A549 (cell line): ENCODE data around the gene ZNF316. TPM values are rescaled to one million over a fixed set of nuclear protein-coding genes. Genes with fewer than 3 reads are reported as not detected.

Experiments
- ATAC-seq, 2 experiments: fragments of 200-7000 bp in 1 of 2; fragments of >200 bp in 1 of 2; cut with Nextera tagmentation in 1 of 2; cut with Tn5 transposase in 1 of 2; 3 replicates each; pipeline versions ENCODE4 v1.8.0 to v1.9.1; 2018 to 2020; ENCODE audit warnings: mild to moderate bottlenecking in 1 of 2, moderate library complexity in 1 of 2
- CTCF ChIA-PET: fragments of 300-600 bp; sonication (Branson Sonifier 250); formaldehyde crosslinking; extraction: SDS; loops from one replicate; lab custom pipeline; 2021; ENCODE audit warnings: antibody characterized with exemption, inconsistent platforms; lab: Yijun Ruan, JAX
- POLR2A ChIA-PET: fragments of 350-600 bp; formaldehyde crosslinking; extraction: SDS; loops from one replicate; lab custom pipeline; 2021; ENCODE audit warnings: antibody characterized with exemption, inconsistent platforms; lab: Yijun Ruan, JAX
- DNase-seq, 2 experiments: peaks; one replicate each; pipeline versions ENCODE4 v3.0.0 to v3.0.0-alpha.2; 2011 to 2016; ENCODE audit warnings: low read depth in 1 of 2, low spot score in 1 of 2
- FAIRE-seq: peaks from 2 replicates; lab custom pipeline; 2011; peaks lifted over from hg19 to GRCh38; lab: Jason Lieb, UNC
- H3K27ac ChIP-seq, 2 experiments: fragments of >200 bp; sonication (Bioruptor Twin); formaldehyde crosslinking; 3 replicates each; pipeline ENCODE4 v1.5.1; 2016 to 2017
- H3K4me1 ChIP-seq: fragments of >200 bp; sonication (Bioruptor Twin); formaldehyde crosslinking; 3 replicates; pipeline ENCODE4 v1.6.1; 2016
- H3K4me2 ChIP-seq: fragments of >200 bp; sonication (Bioruptor Twin); formaldehyde crosslinking; 3 replicates; pipeline ENCODE4 v1.6.1; 2016
- H3K4me3 ChIP-seq: fragments of >200 bp; sonication (Bioruptor Twin); formaldehyde crosslinking; 3 replicates; pipeline ENCODE4 v1.5.1; 2016
- H3K9me3 ChIP-seq: fragments of >200 bp; sonication (Bioruptor Twin); formaldehyde crosslinking; 3 replicates; pipeline ENCODE4 v1.6.1; 2016
- MAFK ChIP-seq: fragments of 450-650 bp; IDR thresholded peaks from 2 replicates; pipeline ENCODE4 v1.6.1; 2014; ENCODE audit not compliant: partially characterized antibody
- WGBS: methylation state at CpG from one replicate; pipeline ENCODE4 v1.1.6; 2017; ENCODE audit errors: missing lambda C conversion rate; 5-methylcytosine and 5-hydroxymethylcytosine counted together
- polyA plus RNA-seq, 4 experiments: library from polyadenylated mRNA; depleted of rRNA in 3 of 4; stranded (reverse); fragments of >200 nt; fragmentation: RNase III in 1 of 4; extraction: RNeasy Plus Mini Kit Qiagen cat#74134 plus additional on column Dnase treatment in 1 of 4; gene quantifications; 2 replicates in 3 of 4; 3 replicates in 1 of 4; pipeline ENCODE4 v1.2.3, GENCODE V29; 2011 to 2017

The ZNF316 gene
- polyA plus RNA-seq, 2 of the 4 experiments (the other 2 are of a cell fraction), result 7.5 to 21.2 TPM

DNA sequence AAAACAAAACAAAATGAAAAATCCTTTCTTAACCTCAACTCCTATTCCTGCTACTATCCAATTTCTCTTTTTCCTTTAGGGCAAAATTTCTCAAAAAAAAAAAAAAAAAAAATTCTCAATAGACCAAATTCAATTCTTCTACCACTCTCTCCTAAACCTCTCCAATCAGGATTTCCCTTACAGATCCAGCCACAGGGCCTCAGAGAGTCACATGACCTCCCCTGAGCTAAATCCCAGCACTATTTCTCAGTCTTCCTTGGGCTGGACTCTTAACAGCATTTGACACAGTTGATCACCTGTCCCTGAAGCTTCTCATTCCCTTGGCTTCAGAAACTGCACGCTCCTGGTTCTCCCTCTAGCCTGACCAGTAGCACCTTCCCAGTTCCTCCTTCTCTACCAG, 64.7 kb downstream of the ZNF316 start:
- H3K27ac ChIP-seq, result no peak overlapping the region
- H3K4me1 ChIP-seq, result no peaks in the 10 kb centered on the region
- H3K4me3 ChIP-seq, result no peak overlapping the region
- ChIA-PET POLR2A (interaction anchor here (0.5 kb wide), 1 partner anchor 791 kb away, joined by 5 read pairs; no protein-coding TSS in a partner anchor), CTCF (interaction anchor here (1.7 kb wide), 1 partner anchor 22 kb away, joined by 5 read pairs; no protein-coding TSS in a partner anchor)
- ATAC-seq (no peak), FAIRE-seq (no peak), DNase-seq (no peak)
- H3K4me2 ChIP-seq, result no peak overlapping the region
- peaks cover 83% of the 10 kb centered on the region for H3K9me3 ChIP-seq
- no peak for TF ChIP-seq MAFK
- WGBS, result 96% methylated on average over 1 of the region's 1 CpG

Other genes with a start within 250 kb of the ZNF316 start
- 19.3 and 19.7 TPM in 2 replicates for gene DAGLB, start 189.4 kb upstream of the ZNF316 start, polyA plus RNA-seq (2011; rRNA removed)
- gene DAGLB, start 189.4 kb upstream of the ZNF316 start, polyA plus RNA-seq (2017; fragmentation: RNase III; extraction: RNeasy Plus Mini Kit Qiagen cat#74134 plus additional on column Dnase treatment), result 14.5 to 19.1 TPM (median 15.7 TPM) in 3 replicates
- 172 and 192 TPM in 2 replicates for gene KDELR2, start 153.2 kb upstream of the ZNF316 start, polyA plus RNA-seq (2011; rRNA removed)
- gene KDELR2, start 153.2 kb upstream of the ZNF316 start, polyA plus RNA-seq (2017; fragmentation: RNase III; extraction: RNeasy Plus Mini Kit Qiagen cat#74134 plus additional on column Dnase treatment), result 135 to 142 TPM (median 136 TPM) in 3 replicates
- gene GRID2IP, start 85.9 kb upstream of the ZNF316 start, polyA plus RNA-seq (2011; rRNA removed), result 0.03 TPM in 1 of 2 replicates, not detected in the other
- 0.03 TPM in 1 of 3 replicates, not detected in the others for gene GRID2IP, start 85.9 kb upstream of the ZNF316 start, polyA plus RNA-seq (2017; fragmentation: RNase III; extraction: RNeasy Plus Mini Kit Qiagen cat#74134 plus additional on column Dnase treatment)
- gene ZDHHC4, start 59.9 kb upstream of the ZNF316 start, polyA plus RNA-seq (2011; rRNA removed), result 118 and 149 TPM in 2 replicates
- 37.0 to 43.3 TPM (median 42.8 TPM) in 3 replicates for gene ZDHHC4, start 59.9 kb upstream of the ZNF316 start, polyA plus RNA-seq (2017; fragmentation: RNase III; extraction: RNeasy Plus Mini Kit Qiagen cat#74134 plus additional on column Dnase treatment)
- gene INTS15, start 47.3 kb upstream of the ZNF316 start, polyA plus RNA-seq (2011; rRNA removed), result 23.4 and 26.1 TPM in 2 replicates
- 13.6 to 14.7 TPM (median 14.5 TPM) in 3 replicates for gene INTS15, start 47.3 kb upstream of the ZNF316 start, polyA plus RNA-seq (2017; fragmentation: RNase III; extraction: RNeasy Plus Mini Kit Qiagen cat#74134 plus additional on column Dnase treatment)
- gene ZNF853, start 21.7 kb upstream of the ZNF316 start, polyA plus RNA-seq (2011; rRNA removed), result 2.2 and 2.7 TPM in 2 replicates
- 1.6 to 2.1 TPM (median 1.8 TPM) in 3 replicates for gene ZNF853, start 21.7 kb upstream of the ZNF316 start, polyA plus RNA-seq (2017; fragmentation: RNase III; extraction: RNeasy Plus Mini Kit Qiagen cat#74134 plus additional on column Dnase treatment)
- gene ZNF12, start 69.6 kb downstream of the ZNF316 start, polyA plus RNA-seq (2011; rRNA removed), result 22.7 and 23.9 TPM in 2 replicates
- gene ZNF12, start 69.6 kb downstream of the ZNF316 start, polyA plus RNA-seq (2017; fragmentation: RNase III; extraction: RNeasy Plus Mini Kit Qiagen cat#74134 plus additional on column Dnase treatment), result 8.8 TPM in 3 replicates
- 0.11 TPM in 1 of 2 replicates, not detected in the other for gene RSPH10B2, start 116.8 kb downstream of the ZNF316 start, polyA plus RNA-seq (2011; rRNA removed)
- 0.08 to 0.16 TPM (median 0.12 TPM) in 3 replicates for gene RSPH10B2, start 116.8 kb downstream of the ZNF316 start, polyA plus RNA-seq (2017; fragmentation: RNase III; extraction: RNeasy Plus Mini Kit Qiagen cat#74134 plus additional on column Dnase treatment)
- 39.5 and 68.6 TPM in 2 replicates for gene CCZ1B, start 189.0 kb downstream of the ZNF316 start, polyA plus RNA-seq (2011; rRNA removed)
- gene CCZ1B, start 189.0 kb downstream of the ZNF316 start, polyA plus RNA-seq (2017; fragmentation: RNase III; extraction: RNeasy Plus Mini Kit Qiagen cat#74134 plus additional on column Dnase treatment), result 36.9 to 41.3 TPM (median 38.0 TPM) in 3 replicates